ENCODE results near the gene PCP2.

Gene PCP2

DNA sequence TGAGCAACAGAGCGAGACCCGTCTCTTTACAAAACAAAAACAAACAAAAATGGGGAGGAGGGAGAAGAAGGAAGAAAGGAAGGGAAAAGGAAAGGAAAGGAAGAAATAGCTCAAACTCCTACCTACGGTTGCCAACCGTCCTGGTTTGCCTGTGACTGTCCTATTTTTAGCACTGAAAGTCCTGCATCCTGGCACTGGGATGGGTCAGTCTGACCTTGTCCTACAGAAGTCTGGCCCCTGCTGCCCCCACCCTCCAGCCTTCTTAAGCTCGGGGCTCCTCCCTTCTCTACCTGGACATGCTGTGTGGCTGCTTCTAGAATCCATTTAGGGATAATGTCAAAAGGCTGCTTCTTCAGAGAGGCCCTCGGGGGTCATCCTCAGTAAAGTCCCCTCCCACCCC, 2.2 kb upstream of the PCP2 start:
- TF ChIP-seq, protein P1, sequence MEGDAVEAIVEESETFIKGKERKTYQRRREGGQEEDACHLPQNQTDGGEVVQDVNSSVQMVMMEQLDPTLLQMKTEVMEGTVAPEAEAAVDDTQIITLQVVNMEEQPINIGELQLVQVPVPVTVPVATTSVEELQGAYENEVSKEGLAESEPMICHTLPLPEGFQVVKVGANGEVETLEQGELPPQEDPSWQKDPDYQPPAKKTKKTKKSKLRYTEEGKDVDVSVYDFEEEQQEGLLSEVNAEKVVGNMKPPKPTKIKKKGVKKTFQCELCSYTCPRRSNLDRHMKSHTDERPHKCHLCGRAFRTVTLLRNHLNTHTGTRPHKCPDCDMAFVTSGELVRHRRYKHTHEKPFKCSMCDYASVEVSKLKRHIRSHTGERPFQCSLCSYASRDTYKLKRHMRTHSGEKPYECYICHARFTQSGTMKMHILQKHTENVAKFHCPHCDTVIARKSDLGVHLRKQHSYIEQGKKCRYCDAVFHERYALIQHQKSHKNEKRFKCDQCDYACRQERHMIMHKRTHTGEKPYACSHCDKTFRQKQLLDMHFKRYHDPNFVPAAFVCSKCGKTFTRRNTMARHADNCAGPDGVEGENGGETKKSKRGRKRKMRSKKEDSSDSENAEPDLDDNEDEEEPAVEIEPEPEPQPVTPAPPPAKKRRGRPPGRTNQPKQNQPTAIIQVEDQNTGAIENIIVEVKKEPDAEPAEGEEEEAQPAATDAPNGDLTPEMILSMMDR (IDR thresholded peaks at IDR 0.05; ENCODE audit: low read depth, low read length) = no peak
- no peak overlapping the region for H3K4me3 ChIP-seq (ENCODE audit: low read depth, low read length)
- no peak for DNase-seq (ENCODE audit: low read depth, low spot score)
- in situ Hi-C loops (cut with HindIII; ENCODE audit: low sequenced_read_pairs) = no loop called here

DNA sequence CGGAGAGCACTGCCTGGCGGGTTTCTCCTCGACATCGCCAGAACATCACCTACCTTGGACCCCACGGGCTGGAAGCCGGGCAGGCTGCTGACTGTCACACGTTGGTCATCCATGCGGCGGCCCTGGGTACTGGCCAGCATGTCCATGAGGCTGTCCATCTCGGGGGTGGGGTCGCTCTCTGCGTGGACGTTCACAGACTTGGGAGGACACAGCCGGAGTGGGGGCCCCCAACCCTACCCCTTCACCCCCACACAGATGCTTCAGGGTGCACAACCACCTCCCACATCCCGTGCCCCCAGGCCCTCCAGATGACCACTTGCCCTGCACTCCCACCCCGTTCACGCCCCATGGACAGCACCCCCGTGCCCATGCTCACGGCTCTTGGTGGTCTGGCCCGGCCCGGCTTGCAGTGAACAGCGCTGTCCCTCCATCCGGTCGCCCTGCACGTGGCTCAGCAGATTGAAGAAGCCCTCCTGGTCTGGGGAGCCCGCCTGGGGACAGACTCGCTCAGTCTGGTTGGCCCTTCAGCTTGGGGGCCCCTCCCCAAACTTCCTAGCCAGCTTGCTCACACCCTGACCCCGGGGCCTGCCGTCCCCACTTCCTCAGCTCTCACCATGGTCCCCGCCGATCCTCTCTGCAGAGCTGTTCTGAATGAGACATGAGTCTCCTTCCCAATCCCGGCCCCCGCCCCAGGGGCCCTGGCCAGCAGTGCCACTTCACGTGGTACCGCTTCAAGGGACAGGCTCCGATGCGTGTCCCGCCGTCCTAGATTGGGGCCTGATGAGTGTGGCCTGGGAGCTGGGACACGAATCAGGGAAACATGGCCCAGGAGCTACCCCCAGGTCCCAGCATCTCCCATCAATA, 947 bp downstream of the PCP2 start:
- TF ChIP-seq, protein P1 (IDR thresholded peaks at IDR 0.05; ENCODE audit: low read depth, low read length) = no peak
- in situ Hi-C loops (cut with HindIII; ENCODE audit: low sequenced_read_pairs) = no loop called here
- no peak overlapping the region for H3K4me3 ChIP-seq (ENCODE audit: low read depth, low read length)
- DNase-seq (ENCODE audit: low read depth, low spot score) = no peak

DNA sequence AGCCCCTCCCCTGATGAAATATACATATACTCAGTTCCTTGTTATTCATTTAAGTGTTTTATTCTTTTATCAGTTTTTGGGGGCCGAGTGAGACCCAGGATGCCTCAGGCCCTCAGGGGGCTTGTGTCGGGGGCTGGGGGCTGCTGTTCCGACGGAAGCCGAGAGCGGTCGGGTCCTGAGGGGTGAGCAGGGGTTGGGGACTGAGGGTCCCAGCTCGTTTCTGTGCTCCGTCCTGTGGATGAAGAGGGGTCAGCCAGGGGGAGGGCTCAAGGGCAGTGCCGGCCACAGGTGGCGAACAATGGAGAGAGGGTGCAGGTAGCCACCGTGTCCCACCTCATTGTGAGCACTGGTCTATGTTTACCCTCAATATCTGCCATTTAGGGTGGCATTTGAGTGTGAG, 1.9 kb downstream of the PCP2 start:
- no peak overlapping the region for H3K4me3 ChIP-seq (ENCODE audit: low read depth, low read length)
- in situ Hi-C loops (cut with HindIII; ENCODE audit: low sequenced_read_pairs) = no loop called here
- DNase-seq (ENCODE audit: low read depth, low spot score) = no peak
- TF ChIP-seq, protein P1 (IDR thresholded peaks at IDR 0.05; ENCODE audit: low read depth, low read length) = no peak

DNA sequence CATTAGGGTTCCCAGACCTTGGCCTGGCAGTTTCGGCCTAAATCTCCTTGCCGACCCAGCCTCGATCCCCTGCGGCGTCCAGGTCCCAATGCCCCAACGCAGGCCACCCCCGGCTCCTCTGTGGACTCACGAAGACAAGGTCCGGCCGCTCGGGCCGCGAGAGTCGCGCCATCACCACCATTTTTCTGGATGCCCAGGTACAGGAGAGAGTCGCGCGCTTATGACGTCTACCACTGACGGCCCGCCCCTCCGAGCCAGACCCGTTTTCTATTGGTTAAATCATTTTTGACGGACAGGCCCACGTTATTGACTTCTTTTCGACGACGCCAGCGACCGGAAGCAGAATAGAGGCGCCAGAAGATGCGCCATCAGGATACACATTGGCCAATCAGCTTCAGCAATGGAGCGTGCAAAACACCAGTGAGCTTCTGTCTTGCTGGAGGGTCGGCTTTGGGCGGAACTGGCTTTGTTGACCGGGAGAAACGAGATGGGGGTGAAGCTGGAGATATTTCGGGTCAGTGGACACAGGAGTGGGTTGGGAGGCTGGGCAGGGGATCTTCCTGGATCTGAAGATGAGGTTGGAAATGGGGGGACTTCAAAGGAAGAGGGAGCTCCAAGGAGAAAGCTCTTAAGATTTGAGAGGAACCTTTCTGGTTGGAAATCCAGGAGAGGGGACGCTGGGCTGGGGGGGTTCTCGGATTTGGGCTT, 4.0 kb downstream of the PCP2 start, which contains the start of the genes PET100 and XAB2:
Gene PET100 (plus strand): TSS at position 447 of the 708 bp plus-strand sequence. CDS start 41 bp downstream, at position 488.
Gene XAB2 (minus strand): TSS at position 199 of the 708 bp plus-strand sequence. CDS start 18 bp downstream, at position 181.
- in situ Hi-C loops (cut with HindIII; ENCODE audit: low sequenced_read_pairs) = no loop called here
- TF ChIP-seq, protein P1 (IDR thresholded peaks at IDR 0.05; ENCODE audit: low read depth, low read length) = no peak
- peak within 1 kb of the TSS; percentile 100 for H3K4me3 ChIP-seq (ENCODE audit: low read depth, low read length)

DNA sequence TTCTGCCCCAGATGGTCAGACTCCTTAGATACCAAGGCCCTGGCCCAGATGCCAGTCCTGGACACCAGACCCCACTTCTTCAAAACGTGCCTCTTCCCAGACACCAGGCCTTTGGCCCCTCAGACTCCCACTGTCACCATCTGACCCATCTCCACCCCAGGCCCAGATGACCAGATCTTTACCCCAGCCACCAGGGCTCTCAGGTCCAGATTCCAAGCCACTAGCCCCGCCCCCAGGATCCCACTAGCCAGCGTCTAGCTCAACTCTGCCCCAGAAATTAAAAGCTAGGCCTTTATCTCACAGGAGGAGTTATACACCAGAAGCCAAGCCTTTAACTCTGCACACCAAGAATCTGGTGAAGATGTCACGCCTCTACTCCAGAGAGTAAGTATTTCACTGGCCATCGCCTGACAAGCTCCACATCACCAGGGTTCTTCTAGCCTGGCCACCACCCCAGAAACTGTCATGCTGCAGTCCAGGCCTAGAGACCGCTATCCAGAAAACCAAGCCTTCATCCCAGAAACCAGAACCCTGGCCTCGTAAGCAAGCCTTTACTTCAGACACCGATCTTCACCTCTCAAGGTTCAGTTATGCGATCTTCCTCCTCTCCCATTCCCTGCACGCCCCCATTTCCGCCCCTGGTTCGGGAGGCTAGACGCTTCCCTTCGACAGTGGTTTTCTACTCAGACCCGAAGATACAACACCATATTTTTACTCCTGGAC, 4.8 kb downstream of the PCP2 start:
- in situ Hi-C loops (cut with HindIII; ENCODE audit: low sequenced_read_pairs) = no loop called here
- TF ChIP-seq, protein P1 (IDR thresholded peaks at IDR 0.05; ENCODE audit: low read depth, low read length) = no peak
- H3K4me3 ChIP-seq (ENCODE audit: low read depth, low read length) = peak overlapping the region; percentile 100
- no peak for DNase-seq (ENCODE audit: low read depth, low spot score)

More for the DNA sequence above, 4.0 kb downstream of the PCP2 start, which contains the start of the genes PET100 and XAB2:
- DNase-seq (ENCODE audit: low read depth, low spot score) = peak; percentile 99

DNA sequence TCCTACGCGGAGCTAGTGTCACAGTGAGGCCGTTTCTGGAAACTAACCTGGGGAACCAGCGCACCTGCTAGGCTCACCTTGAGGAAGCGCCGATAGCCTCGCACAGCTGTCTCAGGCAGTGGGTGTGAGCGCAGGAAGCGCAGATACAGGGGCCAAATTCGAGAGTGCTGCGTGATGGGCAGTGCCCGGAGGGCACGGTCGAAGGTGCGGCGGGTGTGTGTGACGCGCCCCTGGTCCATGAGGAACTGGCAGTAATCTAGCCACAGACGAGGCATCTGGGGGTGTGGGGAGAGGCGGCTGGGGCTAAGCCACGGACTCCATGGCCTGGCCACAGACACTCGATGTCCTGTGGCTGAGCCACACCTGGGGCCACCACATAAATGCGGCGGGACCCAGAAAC, 6.4 kb downstream of the PCP2 start:
- TF ChIP-seq, protein P1 (IDR thresholded peaks at IDR 0.05; ENCODE audit: low read depth, low read length) = no peak
- H3K4me3 ChIP-seq (ENCODE audit: low read depth, low read length) = no peak overlapping the region
- DNase-seq (ENCODE audit: low read depth, low spot score) = no peak
- in situ Hi-C loops (cut with HindIII; ENCODE audit: low sequenced_read_pairs) = no loop called here
